GM12891 (cell line): Measurements from ENCODE around the gene TES.

ENCODE experiments used
- DNase-seq: peaks from one replicate; pipeline ENCODE4 v3.0.0; 2011; ENCODE audit warnings: low spot score; ENCODE audit not compliant: insufficient read length
- FAIRE-seq: peaks from 2 replicates; lab custom pipeline; 2011; peaks lifted over from hg19 to GRCh38; lab: Jason Lieb, UNC
- PAX5 ChIP-seq: IDR thresholded peaks from 2 replicates; pipeline ENCODE4 v1.6.1; 2011; ENCODE audit warnings: low read length, moderate library complexity, mild to moderate bottlenecking; ENCODE audit not compliant: insufficient read depth, severe bottlenecking
- POLR2A ChIP-seq: IDR thresholded peaks from 2 replicates; pipeline ENCODE4 v1.6.1; 2011; ENCODE audit warnings: low read depth, low read length, control low read depth
- POLR2AphosphoS5 ChIP-seq: IDR thresholded peaks from 2 replicates; pipeline ENCODE4 v1.6.1; 2011; ENCODE audit warnings: low read depth, low read length, control low read depth
- POU2F2 ChIP-seq: IDR thresholded peaks from 2 replicates; pipeline ENCODE4 v1.6.1; 2011; ENCODE audit warnings: low read depth, mild to moderate bottlenecking, control low read depth, low read length, moderate library complexity
- SPI1 ChIP-seq: IDR thresholded peaks from 2 replicates; pipeline ENCODE4 v1.6.1; 2011; ENCODE audit warnings: low read depth, low read length, control low read depth
- TAF1 ChIP-seq: IDR thresholded peaks from 2 replicates; pipeline ENCODE4 v1.6.1; 2011; ENCODE audit warnings: low read depth, low read length, control low read depth

TES gene

GRCh38 chr7:116252249-116252648 is 41.9 kb downstream of the TES start:
- FAIRE-seq (no peak), DNase-seq (no peak)
- no peak for TF ChIP-seq PAX5
- TF ChIP-seq POLR2A: no peak
- TF ChIP-seq SPI1: no peak
- TF ChIP-seq POLR2AphosphoS5: no peak
- TF ChIP-seq TAF1: no peak
- TF ChIP-seq POU2F2: no peak

GRCh38 chr7:116257156-116257555 is 46.8 kb downstream of the TES start:
- DNase-seq (no peak), FAIRE-seq (no peak)
- TF ChIP-seq POU2F2: no peak
- no peak for TF ChIP-seq POLR2A
- TF ChIP-seq POLR2AphosphoS5: no peak
- no peak for TF ChIP-seq TAF1
- TF ChIP-seq PAX5: no peak
- TF ChIP-seq SPI1: no peak

GRCh38 chr7:116258734-116259133 is 48.4 kb downstream of the TES start:
- no peak for TF ChIP-seq POLR2AphosphoS5
- peak; percentile 48 for FAIRE-seq
- DNase-seq: no peak

GRCh38 chr7:116259156-116259870 is 49.0 kb downstream of the TES start:
- FAIRE-seq (no peak), DNase-seq (no peak)
- TF ChIP-seq SPI1: no peak

GRCh38 chr7:116259871-116260440 is 49.6 kb downstream of the TES start:
- no peak for FAIRE-seq
- TF ChIP-seq SPI1 (no peak), TAF1 (no peak), POLR2A (no peak)
- DNase-seq: no peak

GRCh38 chr7:116261904-116262303 is 51.6 kb downstream of the TES start:
- no peak for TF ChIP-seq SPI1
- no peak for TF ChIP-seq TAF1
- TF ChIP-seq POLR2A: no peak
- TF ChIP-seq PAX5: no peak
- TF ChIP-seq POLR2AphosphoS5: no peak
- TF ChIP-seq POU2F2: no peak
- FAIRE-seq (no peak), DNase-seq (no peak)

GRCh38 chr7:116265881-116266280 is 55.5 kb downstream of the TES start:
- FAIRE-seq: no peak

GRCh38 chr7:116269466-116269865 is 59.1 kb downstream of the TES start:
- DNase-seq: no peak
- FAIRE-seq: no peak
- TF ChIP-seq PAX5 (no peak), SPI1 (no peak)

More at GRCh38 chr7:116265881-116266280, 55.5 kb downstream of the TES start:
- TF ChIP-seq PAX5 (no peak), POLR2AphosphoS5 (no peak), SPI1 (no peak), TAF1 (no peak), POU2F2 (no peak), POLR2A (no peak)
- DNase-seq: no peak

GRCh38 chr7:116271161-116271913 is 61.0 kb downstream of the TES start:
- FAIRE-seq: no peak
- no peak for DNase-seq
- TF ChIP-seq SPI1 (no peak), POLR2AphosphoS5 (no peak), TAF1 (no peak), POU2F2 (no peak), PAX5 (no peak), POLR2A (no peak)
